HUDEP-2 (cell line): ENCODE measurements around the gene MRPL24.
A peak's percentile ranks its signal among the peaks of the same experiment; 100 is the strongest.

Experiments
- DNase-seq, 76 experiments: peaks; one replicate each; lab custom pipeline; 2025; ENCODE audit not compliant: unreplicated experiment in 76 of 76; lab: John Stamatoyannopoulos, UW

Gene MRPL24

GRCh38 chr1:156694690-156694962 lies 46.3 kb downstream of the MRPL24 start:
- no peak for DNase-seq

GRCh38 chr1:156693848-156694689 lies 46.8 kb downstream of the MRPL24 start:
- DNase-seq = no peak

GRCh38 chr1:156692925-156693847 lies 47.7 kb downstream of the MRPL24 start:
- DNase-seq = peak in 7 of 76 experiments; percentile 12 to 27 (median 18)

DNA sequence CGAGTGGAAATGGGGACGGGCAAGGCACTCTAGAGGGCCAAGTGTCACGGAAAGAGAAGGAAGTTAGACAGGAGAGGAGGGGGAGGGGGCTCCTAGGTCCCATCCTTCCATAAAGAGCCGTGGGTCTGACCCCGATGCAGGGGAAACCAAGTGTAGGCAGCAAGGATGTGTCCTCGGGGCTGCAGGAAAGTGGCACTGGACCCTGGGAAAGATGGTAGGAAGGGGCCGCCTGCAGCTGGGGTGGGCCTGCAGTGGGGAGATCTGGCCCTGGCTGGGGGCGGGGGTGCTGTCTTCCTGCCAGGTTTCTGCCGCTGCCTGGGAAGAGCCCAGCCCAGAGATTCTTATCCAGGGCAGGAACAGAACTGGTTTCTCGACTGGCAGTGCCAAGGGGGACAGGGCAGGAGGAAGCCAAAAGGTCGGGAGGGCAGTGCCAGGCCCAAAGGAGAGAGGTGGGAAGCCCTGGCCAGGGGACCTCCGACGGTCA lies 48.4 kb downstream of the MRPL24 start:
- DNase-seq = no peak

GRCh38 chr1:156691665-156692440 lies 49.0 kb downstream of the MRPL24 start:
- DNase-seq = peak in 3 of 76 experiments; percentile 8 to 20 (median 10)

DNA sequence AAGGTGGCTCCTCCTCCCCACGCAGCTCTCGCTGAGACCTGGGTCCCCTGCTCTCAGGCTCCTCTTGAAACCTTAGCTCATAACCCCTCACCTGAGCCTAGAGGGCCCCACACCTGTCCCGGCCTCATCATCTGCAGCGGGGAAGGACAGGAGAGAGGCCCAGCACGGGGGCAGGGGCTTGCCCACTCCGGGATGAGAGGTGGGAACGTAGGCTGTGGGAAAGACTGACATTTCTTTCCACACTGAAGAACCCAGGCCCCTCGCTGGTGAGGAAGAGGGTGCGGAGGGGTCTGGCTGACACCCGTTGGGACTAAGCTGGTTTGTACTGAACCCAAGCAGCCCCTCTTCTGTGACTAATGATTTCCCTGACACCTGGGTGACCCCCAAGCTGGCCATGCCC lies 49.7 kb downstream of the MRPL24 start:
- no peak for DNase-seq

- DNase-seq = no peak
Observed at GRCh38 chr1:156690675-156691036, 50.2 kb downstream of the MRPL24 start.

DNA sequence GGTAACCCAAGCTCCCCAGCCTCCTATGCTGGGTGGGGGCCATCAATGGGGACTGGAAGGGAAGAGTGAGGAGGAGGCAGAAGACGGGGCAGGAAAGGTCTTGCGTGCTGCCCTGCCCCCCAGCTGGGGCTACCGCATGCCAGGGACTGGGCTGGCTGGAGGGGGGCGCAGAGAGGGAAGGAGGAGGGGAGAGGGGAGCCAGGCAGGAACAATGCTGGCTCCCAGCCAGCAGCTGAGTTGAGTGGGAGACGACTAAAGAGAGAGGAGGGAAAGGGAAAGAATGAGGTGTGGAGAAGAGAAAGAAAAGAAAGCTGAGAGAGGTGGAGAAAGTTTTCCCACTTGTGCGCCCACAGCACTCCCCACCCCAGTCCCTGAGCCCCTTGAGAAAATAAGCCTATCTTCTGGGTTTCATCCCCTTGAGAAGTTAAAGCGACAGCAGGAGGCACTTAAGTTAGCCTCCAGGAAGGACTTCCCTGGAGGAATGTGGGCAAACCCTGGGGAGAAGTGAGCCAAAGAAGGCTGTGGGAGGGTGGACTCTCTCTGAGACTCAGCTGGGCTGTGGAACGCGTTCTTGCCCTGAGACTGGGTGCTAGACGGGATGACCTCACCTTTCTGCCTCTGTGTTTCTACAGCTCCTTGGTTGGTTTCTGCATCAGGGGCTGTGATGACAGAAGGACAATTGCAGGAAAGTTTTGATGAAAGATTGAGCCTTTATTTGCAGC lies 50.8 kb downstream of the MRPL24 start:
- no peak for DNase-seq

- peak in 68 of 76 experiments; percentile 10 to 83 (median 61) for DNase-seq
Observed at GRCh38 chr1:156689035-156689952, 51.6 kb downstream of the MRPL24 start.
